IPS-11a (cell line): Measurements from ENCODE around the gene TIMP4.

Experiments
- H3K4me3 ChIP-seq: one replicate; pipeline ENCODE4 v1.5.1; 2013; ENCODE audit warnings: low read depth, low read length, control low read depth

TIMP4 gene

DNA sequence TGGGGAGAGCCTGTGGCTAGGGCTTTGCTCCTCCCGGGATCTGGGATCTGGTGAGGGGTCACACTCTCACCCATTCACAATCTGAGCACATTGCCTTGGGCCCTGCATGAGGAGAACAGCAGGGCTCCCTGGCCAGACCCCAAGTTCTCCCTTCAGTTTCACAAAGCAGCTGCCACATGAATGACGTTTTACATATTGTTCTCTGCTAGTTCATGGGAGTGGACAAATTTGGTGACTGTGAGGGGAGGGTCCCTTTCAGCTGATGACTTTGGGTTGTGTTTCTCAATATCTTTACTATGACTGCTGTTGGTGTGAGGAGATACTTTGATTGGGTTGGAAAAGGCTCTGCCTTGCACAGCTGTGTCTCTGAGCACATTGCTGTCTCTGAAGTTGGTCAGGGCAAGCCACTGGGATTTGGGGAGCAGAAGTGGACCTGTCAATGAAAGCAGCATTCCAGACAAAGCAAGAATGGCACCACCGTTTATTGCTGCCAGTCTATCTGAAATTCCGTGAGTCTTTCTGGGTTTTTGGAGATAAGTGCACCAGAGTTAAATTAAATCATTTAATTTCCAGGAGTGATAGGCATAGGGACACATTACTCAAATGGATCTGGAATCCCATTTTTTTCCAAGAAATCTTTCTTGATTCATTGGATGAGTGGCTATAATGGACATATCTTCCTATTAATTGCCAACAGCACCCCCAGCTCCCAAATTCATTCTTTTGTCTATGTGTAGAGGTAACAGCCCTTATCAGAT lies 10.3 kb downstream of the TIMP4 start:
- H3K4me3 ChIP-seq = no peak overlapping the region

- no peak overlapping the region for H3K4me3 ChIP-seq
These were observed 11.5 kb downstream of the TIMP4 start for GRCh38 chr3:12147049-12147780.

- H3K4me3 ChIP-seq = no peak overlapping the region
These were observed 14.7 kb downstream of the TIMP4 start for GRCh38 chr3:12143949-12144504.

DNA sequence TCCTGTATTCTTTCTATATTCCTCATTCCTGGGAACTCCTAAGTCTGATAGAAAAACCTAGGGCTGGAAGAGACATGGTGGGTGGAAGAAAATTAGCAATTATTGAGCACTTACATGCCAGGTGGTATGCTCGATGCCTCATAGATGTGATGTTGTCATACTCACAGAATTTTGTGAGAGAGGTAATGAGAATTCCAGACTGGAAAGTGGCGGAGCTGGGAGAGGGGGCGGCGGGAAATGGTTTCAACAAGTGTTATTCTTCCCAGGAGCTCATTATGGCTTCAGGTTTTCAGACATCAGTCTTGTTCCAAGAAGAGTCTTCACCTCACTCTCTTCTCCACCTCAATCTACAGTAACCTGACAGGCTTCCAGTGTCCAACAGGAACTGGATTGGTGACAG lies 16.2 kb downstream of the TIMP4 start:
- no peak overlapping the region for H3K4me3 ChIP-seq

DNA sequence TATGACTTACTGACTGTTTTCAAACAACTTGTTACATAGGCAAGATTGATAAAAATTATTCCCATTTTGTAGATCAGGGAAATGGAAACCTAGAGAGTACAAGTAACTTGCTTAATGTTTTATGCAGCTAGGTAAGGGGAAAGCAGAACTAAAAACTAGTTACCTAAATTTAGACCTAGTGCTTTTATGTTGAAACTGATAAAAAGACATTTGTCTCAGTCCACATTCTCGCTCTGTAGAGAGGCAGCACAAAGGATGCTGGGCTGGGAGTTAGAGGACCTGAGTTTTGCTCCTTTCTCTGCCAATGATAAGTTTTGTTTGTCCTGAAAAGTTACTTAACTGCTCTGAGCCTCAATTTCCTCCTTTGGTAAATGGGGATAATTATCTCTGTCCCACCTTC lies 17.4 kb downstream of the TIMP4 start:
- H3K4me3 ChIP-seq = no peak overlapping the region

GRCh38 chr3:12139111-12139511 lies 19.6 kb downstream of the TIMP4 start:
- no peak overlapping the region for H3K4me3 ChIP-seq

DNA sequence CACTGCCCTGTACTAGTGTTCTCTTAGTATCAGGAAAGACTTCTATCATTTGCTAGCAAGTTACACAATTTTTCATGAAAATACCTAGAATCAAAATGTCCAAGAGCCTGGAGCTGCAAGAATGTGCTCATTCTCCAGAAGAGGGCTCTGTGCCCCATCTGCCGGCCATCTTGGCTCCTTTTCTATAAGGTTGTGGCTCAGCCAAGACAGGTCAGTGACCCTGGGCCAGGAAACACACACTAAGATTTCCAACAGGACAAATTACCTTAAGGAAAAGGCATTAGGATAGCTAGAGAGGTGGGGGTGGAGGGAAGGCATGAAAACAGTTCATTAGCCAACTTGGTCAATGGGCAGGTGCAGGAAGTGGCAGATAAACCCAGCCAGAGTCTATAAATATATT lies 20.7 kb downstream of the TIMP4 start:
- H3K4me3 ChIP-seq = no peak overlapping the region

DNA sequence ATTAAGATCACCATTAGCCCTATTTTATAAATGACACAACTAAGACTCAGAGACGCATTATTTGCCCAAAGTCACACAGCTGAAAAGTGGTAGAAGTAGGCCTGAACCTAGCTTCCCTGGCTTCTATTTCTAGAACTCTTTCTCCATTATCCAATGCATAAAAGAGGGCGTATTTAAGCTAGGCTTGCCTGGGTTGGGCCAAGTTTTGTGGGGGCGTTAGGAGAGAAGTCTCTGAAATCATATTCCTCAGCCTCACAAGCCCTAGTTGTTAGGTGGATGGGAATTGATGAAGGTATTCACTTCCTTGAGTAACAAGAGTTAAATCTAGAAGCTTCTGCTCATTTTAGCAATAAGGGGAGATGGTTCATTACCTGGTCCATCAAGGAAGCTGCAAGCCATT lies 22.3 kb downstream of the TIMP4 start:
- no peak overlapping the region for H3K4me3 ChIP-seq

DNA sequence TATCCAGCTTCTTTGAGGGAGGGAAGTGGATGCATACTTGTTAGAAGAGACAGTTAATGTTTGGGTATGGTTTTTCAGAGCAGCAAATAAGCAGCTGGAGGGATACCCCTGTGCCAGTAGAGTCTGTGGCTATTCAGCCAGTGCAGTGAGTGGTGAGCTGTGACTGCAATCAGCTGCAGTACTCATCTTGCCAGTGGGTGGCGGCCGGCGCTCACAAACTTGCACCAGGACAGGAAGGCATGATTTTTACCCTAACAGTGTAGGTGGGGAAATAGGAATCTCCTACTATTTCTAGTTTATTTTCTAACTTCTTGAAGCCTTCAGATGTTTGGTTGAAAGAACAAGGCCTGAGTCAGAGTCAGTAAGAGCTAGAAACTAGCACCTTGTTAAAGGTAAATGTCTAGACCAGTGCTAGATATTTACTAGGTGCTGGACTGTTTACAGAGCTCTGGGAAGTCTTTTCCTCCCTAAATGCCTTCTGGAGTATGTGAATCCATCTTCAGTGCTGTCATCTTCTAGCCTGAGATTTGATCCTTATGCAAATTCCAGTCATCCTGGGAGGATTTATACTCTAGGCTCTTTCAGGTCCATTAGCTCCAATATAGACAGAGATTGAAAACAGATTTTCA lies 23.6 kb downstream of the TIMP4 start:
- no peak overlapping the region for H3K4me3 ChIP-seq

DNA sequence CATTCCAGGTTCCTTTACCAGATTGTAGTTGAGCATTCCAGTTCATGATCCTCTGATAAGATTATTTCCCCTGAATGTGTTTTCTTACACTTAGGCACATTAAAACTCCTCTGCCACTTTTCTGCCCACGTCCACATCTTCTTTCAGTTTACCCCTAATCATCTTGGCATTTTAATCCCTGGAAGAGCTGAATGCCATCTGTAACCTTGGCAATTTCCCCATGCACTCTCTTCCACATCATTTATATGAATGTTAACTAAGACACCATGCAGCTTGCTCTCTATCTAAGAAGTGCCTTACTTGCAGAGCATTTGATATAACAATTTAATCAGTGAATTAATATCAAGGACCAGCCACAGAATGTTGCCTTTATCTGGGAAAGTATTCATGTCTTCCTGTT lies 25.8 kb downstream of the TIMP4 start:
- no peak overlapping the region for H3K4me3 ChIP-seq

DNA sequence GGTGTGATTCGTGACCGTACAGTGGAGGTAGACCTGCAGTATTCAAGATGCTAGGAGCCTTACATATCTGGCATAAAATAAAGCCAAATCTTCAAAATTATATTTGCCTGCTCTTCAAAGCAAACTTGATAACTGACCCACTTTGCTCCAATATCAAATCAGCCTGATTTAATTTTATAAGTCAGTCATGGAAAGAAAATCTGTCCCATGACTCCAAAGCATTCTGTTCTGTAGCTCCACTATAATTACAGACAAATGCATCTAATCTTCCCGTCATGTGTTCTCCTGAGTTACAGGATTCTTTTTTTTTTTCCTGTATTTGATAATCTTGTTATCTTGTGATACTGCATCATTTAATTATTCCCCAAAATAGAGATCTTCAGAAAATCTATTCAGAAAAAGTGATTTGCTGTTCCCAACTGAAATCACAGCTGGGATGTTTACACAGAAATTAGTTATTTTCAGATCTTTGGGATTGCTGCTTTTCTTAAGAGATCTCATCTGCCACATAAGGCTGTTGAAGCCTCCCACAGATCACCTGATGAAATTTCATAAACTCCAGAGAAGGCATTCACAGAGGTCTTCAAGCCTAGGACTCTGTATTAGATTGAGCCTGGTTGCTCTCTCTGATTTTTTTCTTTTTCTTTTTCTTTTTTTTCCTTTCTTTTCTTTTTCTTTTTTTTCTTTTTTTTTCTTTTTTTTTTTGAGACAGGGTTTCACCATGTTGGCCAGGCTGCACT lies 27.2 kb downstream of the TIMP4 start:
- no peak overlapping the region for H3K4me3 ChIP-seq

GRCh38 chr3:12127391-12127790 lies 31.3 kb downstream of the TIMP4 start:
- no peak overlapping the region for H3K4me3 ChIP-seq

GRCh38 chr3:12125772-12126171 lies 32.9 kb downstream of the TIMP4 start:
- no peak overlapping the region for H3K4me3 ChIP-seq

GRCh38 chr3:12121466-12121865 lies 37.2 kb downstream of the TIMP4 start:
- no peak overlapping the region for H3K4me3 ChIP-seq

GRCh38 chr3:12120374-12121140 lies 38.2 kb downstream of the TIMP4 start:
- H3K4me3 ChIP-seq = no peak overlapping the region

DNA sequence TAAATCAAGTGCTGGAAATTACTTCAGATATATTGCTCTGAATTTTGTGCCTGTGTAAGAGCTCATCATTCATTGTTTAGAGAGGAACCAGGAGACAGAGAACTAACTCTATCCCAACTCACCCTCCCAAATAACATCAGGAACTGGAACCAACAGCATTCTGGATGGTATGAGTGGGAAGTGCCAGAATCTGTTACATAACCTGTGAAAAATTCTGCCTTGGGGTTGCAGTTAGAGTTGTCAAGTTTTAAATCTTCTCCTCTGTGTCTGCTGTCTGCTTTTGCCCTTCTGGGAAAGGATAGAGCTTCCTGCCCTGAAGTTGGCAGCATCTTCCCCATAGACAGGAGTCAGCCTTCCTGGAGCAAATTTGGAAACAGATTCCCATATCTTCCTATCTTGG lies 41.2 kb downstream of the TIMP4 start:
- H3K4me3 ChIP-seq = no peak overlapping the region

GRCh38 chr3:12116870-12117269 lies 41.8 kb downstream of the TIMP4 start:
- H3K4me3 ChIP-seq = no peak overlapping the region

DNA sequence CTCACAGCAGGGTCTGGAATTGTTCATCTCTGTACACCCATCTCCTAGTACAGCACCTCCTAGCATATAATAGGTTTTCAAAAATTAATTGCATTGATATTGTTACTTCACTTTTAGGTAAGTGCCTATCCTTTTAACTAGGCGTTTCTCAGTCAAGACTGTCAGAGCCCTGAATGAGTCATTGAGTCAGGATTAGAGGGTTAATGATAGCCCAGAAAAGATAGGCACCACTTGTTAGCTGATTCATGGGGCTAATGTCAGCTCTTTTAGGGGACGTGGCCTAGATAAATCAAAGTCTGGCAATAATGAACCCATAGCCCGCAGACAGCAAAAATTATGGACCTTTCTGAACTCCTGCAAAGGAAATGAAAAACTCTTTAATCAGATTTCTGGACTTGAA lies 42.9 kb downstream of the TIMP4 start:
- no peak overlapping the region for H3K4me3 ChIP-seq

DNA sequence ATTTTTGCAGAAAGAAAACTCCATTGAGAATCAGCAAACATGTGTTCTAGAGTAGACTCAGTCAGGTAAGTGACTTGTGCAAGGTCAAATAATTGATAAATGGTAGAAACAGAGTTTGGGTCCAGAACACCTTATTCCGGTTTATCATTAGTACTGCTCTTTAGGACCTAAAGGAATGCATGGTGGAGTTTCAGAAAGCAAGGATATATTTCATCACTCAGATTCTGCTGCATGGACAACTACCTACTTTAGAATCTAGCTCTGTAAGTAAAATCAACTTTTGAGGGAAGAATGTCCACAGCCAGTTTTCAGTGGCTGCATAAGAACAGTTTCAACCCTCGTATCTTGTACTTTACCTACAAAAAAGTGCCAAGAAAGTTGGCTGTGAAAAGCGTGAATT lies 43.6 kb downstream of the TIMP4 start:
- no peak overlapping the region for H3K4me3 ChIP-seq

DNA sequence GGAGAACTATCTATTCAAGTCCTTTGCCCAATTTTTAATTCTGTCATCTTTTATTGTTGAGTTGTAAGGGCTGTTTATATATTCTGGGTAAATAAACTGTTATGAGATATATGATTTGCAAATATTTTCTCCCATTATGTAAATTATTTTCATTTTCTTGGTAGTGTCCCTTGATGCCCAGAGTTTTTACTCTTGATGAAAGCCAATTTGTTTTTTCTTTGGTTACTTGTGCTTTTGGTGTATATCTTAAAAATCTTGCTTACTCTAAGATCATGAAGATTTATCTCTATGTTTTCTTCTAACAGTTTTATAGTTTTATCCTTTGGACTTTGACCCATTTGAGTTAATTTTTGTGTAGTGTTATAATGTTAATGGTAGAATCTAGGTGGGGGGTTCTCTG lies 44.5 kb downstream of the TIMP4 start:
- H3K4me3 ChIP-seq = no peak overlapping the region
